OCI-LY1 (cell line): ENCODE measurements around the gene RBM45.

Source experiments
- H2AFZ ChIP-seq: fragments of 200-600 bp; sonication (generic), shearing (Covaris generic); 2 replicates; pipeline ENCODE4 v1.6.0; 2014; ENCODE audit warnings: antibody characterized with exemption, mild to moderate bottlenecking, low read length
- H3F3A ChIP-seq: fragments of 200-600 bp; sonication (generic), shearing (Covaris generic); 2 replicates; pipeline ENCODE4 v1.6.0; 2014; ENCODE audit warnings: mild to moderate bottlenecking, antibody characterized with exemption, low read length, moderate library complexity; ENCODE audit not compliant: insufficient read depth
- H3K27ac ChIP-seq: fragments of 200-600 bp; sonication (generic); 2 replicates; pipeline ENCODE4 v1.5.1; 2014; ENCODE audit warnings: low read length, mixed run types, mild to moderate bottlenecking, low read depth; ENCODE audit not compliant: poor library complexity, severe bottlenecking
- H3K27me3 ChIP-seq: fragments of 200-600 bp; sonication (generic); 2 replicates; pipeline ENCODE4 v1.6.0; 2014; ENCODE audit warnings: antibody characterized with exemption, mild to moderate bottlenecking, low read length, moderate library complexity; ENCODE audit not compliant: insufficient read depth
- H3K36me3 ChIP-seq: fragments of 200-600 bp; sonication (generic); 2 replicates; pipeline ENCODE4 v1.6.1; 2014; ENCODE audit warnings: mild to moderate bottlenecking, antibody characterized with exemption, low read length, moderate library complexity, mixed read lengths; ENCODE audit not compliant: insufficient read depth
- H3K4me1 ChIP-seq: fragments of 200-600 bp; sonication (generic); 2 replicates; pipeline ENCODE4 v1.5.1; 2014; ENCODE audit warnings: mild to moderate bottlenecking, low read length, moderate library complexity; ENCODE audit not compliant: insufficient read depth, severe bottlenecking
- H3K4me2 ChIP-seq: fragments of 200-600 bp; sonication (generic), shearing (Covaris generic); 2 replicates; pipeline ENCODE4 v1.6.1; 2014; ENCODE audit warnings: low read length
- H3K4me3 ChIP-seq: fragments of 200-600 bp; sonication (generic); 2 replicates; pipeline ENCODE4 v1.5.1; 2014; ENCODE audit warnings: low read length, low read depth, mild to moderate bottlenecking, mixed read lengths; ENCODE audit not compliant: poor library complexity, severe bottlenecking
- H3K79me2 ChIP-seq: fragments of 200-600 bp; shearing (Covaris generic); 2 replicates; pipeline ENCODE4 v1.6.1; 2016; ENCODE audit warnings: mixed run types, low read length, mixed read lengths; ENCODE audit not compliant: insufficient read depth
- H3K9ac ChIP-seq: fragments of 200-600 bp; sonication (generic), shearing (Covaris generic); 2 replicates; pipeline ENCODE4 v1.6.1; 2014; ENCODE audit warnings: mild to moderate bottlenecking, low read length, mixed read lengths
- H3K9me2 ChIP-seq: fragments of 200-600 bp; sonication (generic), shearing (Covaris generic); 2 replicates; pipeline ENCODE4 v1.6.1; 2014; ENCODE audit warnings: low read depth, mild to moderate bottlenecking, low read length, mixed read lengths
- H3K9me3 ChIP-seq: fragments of 200-600 bp; shearing (Covaris generic); 2 replicates; pipeline ENCODE4 v1.6.1; 2014; ENCODE audit warnings: low read length, mixed read lengths
- H4K20me1 ChIP-seq: fragments of 200-600 bp; sonication (generic), shearing (Covaris generic); 2 replicates; pipeline ENCODE4 v1.6.0; 2016; ENCODE audit warnings: mild to moderate bottlenecking, low read length; ENCODE audit not compliant: insufficient read depth
- CTCF ChIP-seq: fragments of 200-600 bp; sonication (generic), shearing (Covaris generic); IDR thresholded peaks from 2 replicates; pipeline ENCODE4 v1.5.1; 2017; ENCODE audit warnings: mild to moderate bottlenecking, antibody characterized with exemption, low read length, moderate library complexity, mixed read lengths
- EZH2 ChIP-seq: fragments of 200-600 bp; sonication (generic), shearing (Covaris generic); IDR thresholded peaks from 2 replicates; pipeline ENCODE4 v1.8.0; 2017; ENCODE audit warnings: borderline replicate concordance, mixed run types, mild to moderate bottlenecking, antibody characterized with exemption, low read length, moderate library complexity, mixed read lengths

The RBM45 gene

GRCh38 chr2:178068823-178069454, 43.3 kb upstream of the RBM45 start:
- Histone ChIP-seq H3K36me3 (no peaks in the 10 kb centered on the region), H3K9me3 (no peaks in the 10 kb centered on the region), H3K27me3 (no peaks in the 10 kb centered on the region), H3F3A (no peaks in the 10 kb centered on the region), H3K9ac (no peak overlapping the region), H2AFZ (no peak overlapping the region), H3K9me2 (no peaks in the 10 kb centered on the region), H3K27ac (no peak overlapping the region), H3K4me2 (no peak overlapping the region), H3K4me1 (no peaks in the 10 kb centered on the region), H3K79me2 (no peaks in the 10 kb centered on the region), H3K4me3 (no peak overlapping the region), H4K20me1 (no peaks in the 10 kb centered on the region)
- TF ChIP-seq EZH2, result no peak
- no peak for TF ChIP-seq CTCF

- no peak for TF ChIP-seq CTCF
- no peak for TF ChIP-seq EZH2
- Histone ChIP-seq H3K79me2 (no peaks in the 10 kb centered on the region), H4K20me1 (no peaks in the 10 kb centered on the region), H3K4me2 (no peak overlapping the region), H3K27ac (no peak overlapping the region), H2AFZ (no peak overlapping the region), H3K4me3 (no peak overlapping the region), H3K9me2 (no peaks in the 10 kb centered on the region), H3F3A (no peaks in the 10 kb centered on the region), H3K36me3 (no peaks in the 10 kb centered on the region), H3K27me3 (no peaks in the 10 kb centered on the region), H3K4me1 (no peaks in the 10 kb centered on the region), H3K9ac (no peak overlapping the region), H3K9me3 (no peaks in the 10 kb centered on the region)
Measured at GRCh38 chr2:178069551-178069950, 42.7 kb upstream of the RBM45 start.

- no peak overlapping the region for H3K4me2 ChIP-seq
- no peaks in the 10 kb centered on the region for H3K9me3 ChIP-seq
- no peak overlapping the region for H3K9ac ChIP-seq
- no peaks in the 10 kb centered on the region for H3K27me3 ChIP-seq
- H3K79me2 ChIP-seq, result no peaks in the 10 kb centered on the region
- H4K20me1 ChIP-seq, result no peaks in the 10 kb centered on the region
- no peak overlapping the region for H3K4me3 ChIP-seq
- H3K36me3 ChIP-seq, result no peaks in the 10 kb centered on the region
- H3K9me2 ChIP-seq, result no peaks in the 10 kb centered on the region
- H3K27ac ChIP-seq, result no peak overlapping the region
- no peak overlapping the region for H2AFZ ChIP-seq
- H3F3A ChIP-seq, result no peaks in the 10 kb centered on the region
- H3K4me1 ChIP-seq, result no peaks in the 10 kb centered on the region
- TF ChIP-seq EZH2 (no peak), CTCF (no peak)
Measured at GRCh38 chr2:178070824-178071223, 41.4 kb upstream of the RBM45 start.
